M059J (cell line): Measurements from ENCODE around the gene IFNA17. TPM values are rescaled to one million over a fixed set of nuclear protein-coding genes. Genes with fewer than 3 reads are reported as not detected.
"Not testable (repeated sequence)": the region's sequence is repeated elsewhere in the genome, so short reads cannot be mapped to it uniquely, and the experiment has no call there.

ENCODE experiments used
- DNase-seq: peaks from one replicate; pipeline ENCODE4 v3.0.0-alpha.2; 2012; ENCODE audit warnings: low read depth
- total RNA-seq: library from RNA; depleted of rRNA; stranded (reverse); fragments of >200 nt; shearing (Covaris generic); gene quantifications from 2 replicates; pipeline ENCODE4 v1.2.3, GENCODE V29; 2014; rRNA removed

The IFNA17 gene
- total RNA-seq, 1 experiment from 2014 or later, result not detected

- DNase-seq, result not testable (repeated sequence)
Observed at GRCh38 chr9:21210782-21211181, 17.2 kb downstream of the IFNA17 start.

- DNase-seq, result no peak
Observed at GRCh38 chr9:21210311-21210710, 17.7 kb downstream of the IFNA17 start.

GRCh38 chr9:21207043-21207442, 21.0 kb downstream of the IFNA17 start, which contains the start of gene IFNA10:
Gene IFNA10, minus strand, starts transcription at chr9:21207143. Its CDS starts 46 bp downstream, at chr9:21207097.
- DNase-seq, result not testable (repeated sequence)

DNA sequence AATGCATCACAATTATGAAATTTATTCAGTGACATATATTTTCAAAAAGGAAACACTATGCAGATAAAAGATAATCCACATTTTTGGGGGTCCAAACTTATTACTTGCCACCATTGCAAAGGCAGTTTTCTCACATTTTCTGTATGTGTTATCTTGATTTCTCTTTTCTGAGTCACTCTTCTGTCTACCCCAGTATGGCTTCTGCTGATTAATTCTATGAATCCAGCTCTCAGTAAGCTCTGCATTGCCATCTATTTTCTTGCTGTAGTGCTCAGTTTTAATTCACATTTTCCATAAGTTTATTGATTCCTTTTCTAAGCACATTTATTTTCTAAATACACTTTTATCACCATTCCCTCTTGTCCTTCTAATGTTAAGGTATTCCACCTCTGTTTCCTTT, 22.8 kb downstream of the IFNA17 start:
- DNase-seq, result no peak

DNA sequence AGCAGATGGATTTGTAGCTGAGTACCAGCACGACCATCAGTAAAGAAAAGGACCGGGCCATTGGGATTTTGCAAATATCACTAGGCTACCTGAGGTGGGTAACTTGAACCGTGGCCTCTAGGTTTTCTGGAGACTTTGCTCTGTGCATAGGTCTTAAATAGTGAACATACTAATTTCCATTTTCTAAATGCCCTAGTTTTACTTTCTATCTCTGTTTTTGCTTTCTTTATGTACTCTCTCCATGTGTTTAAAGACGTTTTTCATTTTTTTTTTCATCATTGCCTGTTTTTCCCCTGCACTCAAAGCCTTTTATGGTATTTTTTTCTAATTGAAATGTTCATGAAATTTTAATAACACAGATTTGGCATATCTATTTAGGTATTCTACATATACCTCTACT, 25.9 kb downstream of the IFNA17 start, which contains the start of gene IFNA7:
IFNA7 (minus strand) TSS at position 101 of the 400 bp plus-strand sequence; CDS start at position 61, 40 bp downstream.
- not testable (repeated sequence) for DNase-seq

DNA sequence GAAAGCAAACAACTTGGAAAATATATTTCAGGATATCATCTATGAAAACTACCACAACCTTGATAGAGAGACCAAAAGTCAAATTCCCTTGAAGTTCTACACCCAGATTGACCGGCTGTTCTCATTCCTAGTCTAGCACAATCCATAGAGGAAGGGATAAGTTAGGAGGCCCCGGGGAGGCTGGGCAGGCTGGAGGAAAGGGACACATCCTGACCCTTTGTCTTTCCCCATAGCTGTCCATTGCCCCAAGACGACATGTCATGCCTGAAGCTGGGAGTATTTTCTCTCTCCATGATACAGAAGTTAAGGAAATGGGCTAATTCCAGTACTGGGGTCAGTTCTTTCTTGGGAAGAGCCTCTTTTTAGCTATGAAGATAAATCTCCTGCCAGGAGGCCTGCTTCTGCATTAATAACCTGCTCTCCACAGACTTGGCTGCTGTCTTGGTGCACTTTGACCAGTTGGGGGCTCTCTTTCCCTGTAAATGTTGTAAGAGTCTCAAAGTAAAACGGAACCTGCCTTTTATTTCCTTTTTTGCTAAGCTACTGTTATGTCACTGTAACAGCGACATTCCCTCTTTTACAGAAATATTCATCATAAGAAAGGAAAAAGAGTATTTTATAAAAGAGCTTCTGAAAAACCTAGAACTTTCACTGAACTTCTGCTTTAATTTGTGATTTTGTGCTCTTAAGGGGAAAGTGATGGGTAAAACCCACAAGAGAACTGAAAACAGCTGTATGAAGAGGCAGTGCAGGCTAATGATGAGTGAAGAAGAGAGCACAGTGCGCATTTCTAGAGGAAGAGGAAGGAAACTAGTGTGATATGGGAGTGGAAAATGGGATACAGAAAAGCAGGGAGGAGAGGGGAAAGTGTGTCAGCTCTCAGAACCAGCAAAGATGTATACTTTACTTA, 32.9 kb downstream of the IFNA17 start:
- DNase-seq, result peak; percentile 43

GRCh38 chr9:21187487-21187886, 40.5 kb downstream of the IFNA17 start, which contains the start of gene IFNA4:
Gene IFNA4, minus strand, starts transcription at chr9:21187587. Its CDS starts 56 bp downstream, at chr9:21187531.
- not testable (repeated sequence) for DNase-seq

DNA sequence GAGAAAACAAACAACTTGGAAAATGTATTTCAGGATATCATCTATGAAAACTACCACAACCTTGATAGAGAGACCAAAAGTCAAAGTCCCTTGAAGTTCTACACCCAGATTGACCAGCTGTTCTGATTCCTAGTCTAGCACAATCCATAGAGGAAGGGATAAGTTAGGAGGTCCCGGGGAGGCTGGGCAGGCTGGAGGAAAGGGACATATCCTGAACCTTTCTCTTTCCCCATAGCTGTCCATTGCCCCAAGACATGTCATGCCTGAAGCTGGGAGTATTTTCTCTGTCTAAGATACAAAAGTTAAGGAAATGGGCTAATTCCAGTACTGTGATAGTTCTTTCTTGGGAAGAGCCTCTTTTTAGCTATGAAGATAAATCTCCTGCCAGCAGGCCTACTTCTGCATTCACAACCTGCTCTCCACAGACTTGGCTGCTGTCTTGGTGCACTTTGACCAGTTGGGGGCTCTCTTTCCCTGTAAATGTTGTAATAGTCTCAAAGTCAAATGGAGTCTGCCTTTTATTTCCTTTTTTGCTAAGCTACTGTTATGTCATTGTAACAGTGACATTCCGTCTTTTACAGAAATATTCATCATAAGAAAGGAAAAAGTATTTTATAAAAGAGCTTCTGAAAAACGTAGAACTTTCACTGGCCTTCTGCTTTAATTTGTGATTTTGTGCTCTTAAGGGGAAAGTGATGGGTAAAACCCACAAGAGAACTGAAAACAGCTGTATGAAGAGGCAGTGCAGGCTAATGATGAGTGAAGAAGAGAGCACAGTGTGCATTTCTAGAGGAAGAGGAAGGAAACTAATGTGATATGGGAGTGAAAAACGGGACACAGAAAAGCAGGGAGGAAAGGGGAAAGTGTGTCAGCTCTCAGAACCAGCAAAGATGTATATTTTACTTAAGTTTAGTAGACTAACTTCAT, 44.9 kb downstream of the IFNA17 start:
- DNase-seq, result peak; percentile 22

Other genes with a start within 250 kb of the IFNA17 start
- gene HACD4, start 196.6 kb downstream of the IFNA17 start, total RNA-seq, result 4.1 TPM in 2 replicates
- gene IFNB1, start 150.3 kb downstream of the IFNA17 start, total RNA-seq, result 0.52 TPM in 1 of 2 replicates, not detected in the other
- not detected in 2 replicates for gene IFNW1, start 86.4 kb downstream of the IFNA17 start, total RNA-seq
- gene IFNA21, start 61.6 kb downstream of the IFNA17 start, total RNA-seq, result not detected in 2 replicates
- not detected in 2 replicates for gene IFNA4, start 40.6 kb downstream of the IFNA17 start, total RNA-seq
- not detected in 2 replicates for gene IFNA7, start 26.0 kb downstream of the IFNA17 start, total RNA-seq
- gene IFNA10, start 21.1 kb downstream of the IFNA17 start, total RNA-seq, result not detected in 2 replicates
- gene IFNA16, start 10.9 kb downstream of the IFNA17 start, total RNA-seq, result not detected in 2 replicates
- not detected in 2 replicates for gene IFNA14, start 11.8 kb upstream of the IFNA17 start, total RNA-seq
- gene IFNA5, start 77.1 kb upstream of the IFNA17 start, total RNA-seq, result not detected in 2 replicates
- gene KLHL9, start 107.2 kb upstream of the IFNA17 start, total RNA-seq, result 15.9 and 24.5 TPM in 2 replicates
- not detected in 2 replicates for gene IFNA6, start 122.7 kb upstream of the IFNA17 start, total RNA-seq
- gene IFNA13, start 139.8 kb upstream of the IFNA17 start, total RNA-seq, result not detected in 2 replicates
- gene IFNA2, start 157.2 kb upstream of the IFNA17 start, total RNA-seq, result not detected in 2 replicates
- not detected in 2 replicates for gene IFNA8, start 180.9 kb upstream of the IFNA17 start, total RNA-seq
- gene IFNA1, start 212.2 kb upstream of the IFNA17 start, total RNA-seq, result not detected in 2 replicates